HG03457 (cell line): Measurements from ENCODE around the gene PPP6R2.

ENCODE experiments used
- ATAC-seq: cut with Tn5 transposase; IDR thresholded peaks from one replicate; pipeline ENCODE4 v1.9.1; 2021; ENCODE audit warnings: moderate number of reproducible peaks; ENCODE audit not compliant: unreplicated experiment

Gene PPP6R2

GRCh38 chr22:50305923-50306566 is 37.1 kb upstream of the PPP6R2 start:
- ATAC-seq = no peak

GRCh38 chr22:50306753-50307749 is 36.1 kb upstream of the PPP6R2 start, which contains the start of gene PLXNB2:
Gene PLXNB2 (minus strand): TSS chr22:50307646. CDS start chr22:50290584, 17,062 bp downstream.
- ATAC-seq = no peak

GRCh38 chr22:50307890-50308596 is 35.1 kb upstream of the PPP6R2 start:
- ATAC-seq = no peak

GRCh38 chr22:50308597-50308935 is 34.6 kb upstream of the PPP6R2 start:
- ATAC-seq = no peak

GRCh38 chr22:50308986-50309600 is 34.0 kb upstream of the PPP6R2 start:
- no peak for ATAC-seq

GRCh38 chr22:50309601-50309991 is 33.5 kb upstream of the PPP6R2 start:
- no peak for ATAC-seq

- ATAC-seq = no peak
Observed at GRCh38 chr22:50310031-50310722, 33.0 kb upstream of the PPP6R2 start.

- no peak for ATAC-seq
Observed at GRCh38 chr22:50310949-50311444, 32.1 kb upstream of the PPP6R2 start.

GRCh38 chr22:50311606-50312351 is 31.3 kb upstream of the PPP6R2 start:
- ATAC-seq = no peak

- no peak for ATAC-seq
Observed at GRCh38 chr22:50312371-50312770, 30.8 kb upstream of the PPP6R2 start.

GRCh38 chr22:50313021-50313420 is 30.1 kb upstream of the PPP6R2 start:
- ATAC-seq = no peak

GRCh38 chr22:50313600-50313999 is 29.5 kb upstream of the PPP6R2 start:
- ATAC-seq = no peak

GRCh38 chr22:50314081-50314454 is 29.1 kb upstream of the PPP6R2 start:
- no peak for ATAC-seq

GRCh38 chr22:50314455-50315288 is 28.5 kb upstream of the PPP6R2 start:
- peak; percentile 48 for ATAC-seq

GRCh38 chr22:50315289-50316113 is 27.6 kb upstream of the PPP6R2 start:
- no peak for ATAC-seq

- no peak for ATAC-seq
Observed at GRCh38 chr22:50316114-50317065, 26.7 kb upstream of the PPP6R2 start.

- ATAC-seq = no peak
Observed at GRCh38 chr22:50317178-50317577, 25.9 kb upstream of the PPP6R2 start.
